ENCODE data around the gene METTL2B.
A peak's percentile ranks its signal among the peaks of the same experiment; 100 is the strongest.

Gene METTL2B, protein sequence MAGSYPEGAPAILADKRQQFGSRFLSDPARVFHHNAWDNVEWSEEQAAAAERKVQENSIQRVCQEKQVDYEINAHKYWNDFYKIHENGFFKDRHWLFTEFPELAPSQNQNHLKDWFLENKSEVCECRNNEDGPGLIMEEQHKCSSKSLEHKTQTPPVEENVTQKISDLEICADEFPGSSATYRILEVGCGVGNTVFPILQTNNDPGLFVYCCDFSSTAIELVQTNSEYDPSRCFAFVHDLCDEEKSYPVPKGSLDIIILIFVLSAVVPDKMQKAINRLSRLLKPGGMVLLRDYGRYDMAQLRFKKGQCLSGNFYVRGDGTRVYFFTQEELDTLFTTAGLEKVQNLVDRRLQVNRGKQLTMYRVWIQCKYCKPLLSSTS

DNA sequence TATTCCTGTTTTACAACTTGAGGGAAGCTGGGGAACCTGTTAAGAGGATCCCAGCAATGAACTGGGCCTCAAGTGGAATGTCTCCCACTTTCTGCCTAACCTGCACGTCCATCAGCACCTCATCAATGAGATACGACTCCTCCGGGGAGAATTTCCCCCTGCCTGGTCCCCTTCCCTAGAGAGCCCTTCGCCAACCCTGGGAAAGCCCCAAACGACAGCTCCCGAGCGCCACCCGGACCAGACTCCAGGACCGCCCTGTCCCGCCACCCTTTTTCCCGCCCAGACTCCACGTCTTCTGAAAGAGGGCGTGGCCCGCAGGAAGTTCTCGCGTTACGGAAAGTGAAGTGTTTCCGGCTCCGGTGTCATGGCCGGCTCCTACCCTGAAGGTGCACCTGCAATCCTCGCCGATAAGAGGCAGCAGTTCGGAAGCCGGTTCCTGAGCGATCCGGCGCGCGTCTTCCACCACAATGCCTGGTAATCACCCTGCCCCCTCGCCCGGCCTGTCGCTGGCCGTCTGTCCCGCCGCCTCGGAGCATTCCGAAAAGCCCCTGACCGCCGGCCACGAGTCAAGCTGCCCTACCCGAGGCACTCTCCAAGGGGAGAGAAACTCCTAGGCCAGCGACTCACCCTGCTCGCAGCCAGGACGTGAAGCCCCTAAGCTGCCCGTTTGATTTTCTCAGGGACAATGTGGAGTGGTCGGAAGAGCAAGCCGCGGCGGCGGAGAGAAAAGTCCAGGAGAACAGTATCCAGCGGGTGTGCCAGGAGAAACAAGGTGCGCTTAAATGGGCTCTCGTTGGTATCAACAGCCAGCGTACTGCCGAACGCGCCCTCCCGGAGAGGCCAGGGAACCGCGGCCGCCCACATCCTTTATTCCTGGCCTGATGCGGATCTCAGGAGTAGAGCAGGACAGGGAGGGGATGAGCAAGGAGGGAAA, at the start of gene METTL2B:
METTL2B (plus strand) TSS at position 347 of the 934 bp plus-strand sequence; CDS start at position 365, 18 bp downstream.
- peak; percentile 95 for DNase-seq (ENCODE audit: low spot score)

DNA sequence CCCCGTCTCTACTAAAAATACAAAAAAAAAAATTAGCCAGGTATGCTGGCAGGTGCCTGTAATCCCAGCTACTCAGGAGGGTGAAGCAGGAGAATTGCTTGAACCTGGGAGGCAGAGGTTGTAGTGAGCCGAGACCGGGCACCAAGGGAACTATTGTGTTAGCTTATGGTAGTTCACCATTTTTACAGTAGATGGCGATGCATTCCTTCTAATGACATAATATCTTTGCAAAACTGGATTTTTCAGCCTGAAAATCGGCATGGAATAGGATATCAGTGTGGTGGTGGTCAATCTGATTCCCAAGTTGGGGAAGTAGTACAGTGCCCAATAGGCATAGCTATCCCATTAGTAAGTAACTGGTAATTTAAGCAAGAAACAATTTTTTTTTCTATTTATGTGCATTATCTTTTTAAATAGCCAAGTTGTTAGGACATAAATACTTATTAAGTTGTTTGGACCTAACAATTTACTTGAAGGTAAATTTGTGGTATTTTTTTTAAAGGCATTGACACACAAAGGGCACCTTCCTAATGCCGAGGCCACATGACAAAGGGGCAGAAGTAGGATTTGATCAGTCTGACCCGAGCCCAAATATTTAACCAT, 49.2 kb upstream of the METTL2B start:
- DNase-seq (ENCODE audit: low spot score), result peak; percentile 77

DNA sequence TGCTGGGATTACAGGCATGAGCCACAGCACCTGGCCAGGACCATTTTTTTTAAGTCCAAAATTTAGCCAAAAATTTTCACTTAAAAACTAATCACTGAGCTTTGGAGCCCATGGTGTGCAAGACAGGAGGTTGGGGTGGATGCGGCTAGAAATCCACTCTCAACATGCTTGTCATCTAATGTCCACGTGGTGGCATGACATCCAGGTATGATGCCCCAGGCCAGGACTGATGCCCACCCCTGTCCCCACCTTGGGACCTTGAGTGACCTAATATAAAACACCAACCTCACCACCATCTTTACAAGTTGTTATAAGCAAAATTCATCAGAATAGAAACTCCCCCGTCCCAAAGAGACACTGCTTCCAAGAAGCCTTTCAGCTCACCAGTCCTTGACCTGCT, 46.3 kb upstream of the METTL2B start:
- no peak for DNase-seq (ENCODE audit: low spot score)

DNA sequence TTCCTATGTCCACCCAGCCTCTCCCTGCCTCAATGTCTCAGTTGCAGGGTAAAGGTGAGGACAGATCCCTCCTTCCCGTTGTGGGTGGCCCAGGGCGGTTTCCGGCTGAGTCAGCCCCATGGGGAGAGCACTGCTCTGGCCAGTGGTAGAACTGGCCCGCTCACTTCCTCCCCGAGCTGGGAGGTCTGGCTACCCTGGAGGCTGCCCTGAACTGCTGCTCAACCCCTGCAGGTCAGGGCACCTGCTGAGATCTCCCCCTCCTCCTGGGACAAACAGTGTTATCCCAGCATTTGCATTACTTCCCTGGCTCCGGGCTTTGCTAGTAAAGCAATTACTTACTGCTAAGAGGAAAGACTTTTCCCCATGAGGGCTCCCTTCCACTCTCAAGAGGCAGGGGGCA, 45.3 kb upstream of the METTL2B start:
- DNase-seq (ENCODE audit: low spot score), result no peak

DNA sequence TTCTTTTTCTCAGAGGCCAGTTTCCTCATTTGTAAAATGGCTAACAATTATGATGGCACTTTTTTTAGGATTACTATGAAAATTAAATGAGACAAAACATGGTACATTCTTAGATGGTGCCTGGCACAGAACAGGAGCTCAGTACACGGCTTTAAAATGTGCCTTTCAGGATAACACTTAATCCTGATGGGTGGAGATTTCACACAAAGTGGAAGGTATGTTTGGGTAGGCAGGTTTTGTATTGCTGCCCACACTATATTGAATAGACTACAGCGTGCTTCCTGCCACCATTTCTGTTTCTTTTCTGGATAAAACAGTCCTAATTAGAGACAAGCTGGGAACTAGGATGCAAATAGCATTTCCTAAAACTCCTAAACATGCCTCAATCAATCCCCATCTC, 44.8 kb upstream of the METTL2B start:
- DNase-seq (ENCODE audit: low spot score), result no peak

DNA sequence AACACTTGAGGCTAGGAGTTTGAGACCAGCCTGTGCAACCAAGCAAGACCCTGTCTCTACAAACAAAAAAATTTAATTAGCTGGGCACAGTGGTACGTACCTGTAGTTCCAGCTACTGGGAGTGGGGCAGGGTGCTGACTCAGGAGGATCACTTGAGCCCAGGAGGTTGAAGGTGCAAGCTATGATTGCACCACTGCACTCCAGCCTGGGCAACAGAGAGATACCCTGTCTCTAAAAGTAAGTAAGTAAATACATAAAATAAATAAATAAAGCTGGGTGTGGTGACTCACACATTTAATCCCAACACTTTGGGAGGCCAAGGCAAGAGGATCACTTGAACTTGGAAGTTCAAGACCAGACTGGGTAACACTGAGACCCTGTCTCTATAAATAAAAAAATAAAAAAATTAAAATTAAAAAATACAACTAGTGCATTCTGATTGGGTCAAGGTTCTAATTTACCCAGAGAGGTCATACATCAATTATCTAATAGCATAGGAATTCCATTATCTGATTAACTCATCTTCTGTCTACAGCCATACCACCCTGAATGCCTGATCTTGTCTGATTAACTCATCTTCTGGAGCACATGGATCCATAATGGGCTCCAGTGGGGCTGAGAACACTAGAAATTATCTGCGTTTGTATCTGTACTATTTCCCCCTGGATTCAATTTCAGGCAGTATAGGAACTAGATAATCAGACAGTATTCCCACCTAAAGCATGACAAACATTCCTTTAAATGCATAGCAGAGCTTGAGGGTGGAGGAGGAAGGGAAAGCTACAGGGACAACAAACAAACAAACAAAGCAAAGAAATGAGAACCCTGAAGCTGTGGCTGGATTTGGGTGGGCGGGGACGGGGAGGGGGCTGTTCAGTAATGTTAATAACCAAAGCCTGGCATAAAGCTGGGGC, 41.9 kb upstream of the METTL2B start:
- DNase-seq (ENCODE audit: low spot score), result no peak

DNA sequence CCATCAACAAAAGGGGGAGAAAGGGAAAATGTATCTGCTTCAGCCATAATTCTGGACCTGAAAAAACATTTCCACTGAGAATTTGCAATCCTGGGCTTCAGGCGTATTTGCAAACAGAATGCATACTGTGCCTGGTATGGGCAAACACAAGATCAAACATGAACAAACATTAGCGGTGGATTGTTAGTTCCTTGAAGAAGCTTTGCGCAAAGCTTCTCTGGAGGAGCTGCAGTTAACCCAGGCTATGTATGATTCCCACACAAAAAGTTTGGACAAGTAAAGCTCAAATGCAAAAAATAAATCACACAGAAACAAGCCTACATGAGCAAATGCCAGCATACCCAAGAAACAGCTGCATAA, 41.2 kb upstream of the METTL2B start:
- DNase-seq (ENCODE audit: low spot score), result no peak

DNA sequence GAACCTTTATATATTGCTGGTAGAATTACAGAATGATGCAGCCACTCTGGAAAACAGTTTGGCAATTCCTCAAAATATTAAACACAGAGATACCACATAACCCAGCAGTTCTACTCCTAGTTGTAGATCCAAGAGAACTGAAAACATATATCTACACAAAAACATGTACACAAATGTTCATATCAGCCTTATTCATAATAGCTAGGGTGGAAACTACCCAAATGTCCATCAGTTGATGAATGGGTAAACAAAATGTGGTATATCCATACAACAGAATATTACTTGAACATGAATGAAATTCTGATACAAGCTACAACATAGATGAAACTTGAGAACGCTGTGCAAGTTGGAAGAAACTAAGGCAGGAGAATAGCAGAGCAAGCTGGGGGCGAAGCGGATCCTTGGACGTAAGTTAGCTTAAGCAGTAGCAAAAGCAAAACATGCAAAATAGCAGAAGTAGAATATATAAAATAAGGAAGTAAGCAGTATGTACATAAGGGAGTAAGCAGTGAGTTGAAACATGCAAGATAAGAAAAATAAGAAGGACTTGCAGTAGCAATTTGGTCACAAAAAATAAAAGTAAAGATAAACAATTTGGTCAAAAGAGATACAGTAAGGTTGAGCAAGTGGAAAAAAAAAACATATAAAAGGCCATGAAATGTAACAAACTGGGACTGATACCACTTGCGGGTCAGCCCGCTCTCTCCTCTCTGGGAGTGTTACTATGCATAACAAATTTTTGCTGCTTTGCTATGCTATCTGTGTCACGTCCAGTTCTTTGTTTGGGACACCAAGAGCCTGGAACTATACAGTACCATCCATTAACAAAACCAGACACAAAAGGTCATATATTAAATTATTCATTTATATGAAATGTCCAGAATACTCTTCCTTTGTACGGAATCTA, 38.9 kb upstream of the METTL2B start:
- DNase-seq (ENCODE audit: low spot score), result no peak

DNA sequence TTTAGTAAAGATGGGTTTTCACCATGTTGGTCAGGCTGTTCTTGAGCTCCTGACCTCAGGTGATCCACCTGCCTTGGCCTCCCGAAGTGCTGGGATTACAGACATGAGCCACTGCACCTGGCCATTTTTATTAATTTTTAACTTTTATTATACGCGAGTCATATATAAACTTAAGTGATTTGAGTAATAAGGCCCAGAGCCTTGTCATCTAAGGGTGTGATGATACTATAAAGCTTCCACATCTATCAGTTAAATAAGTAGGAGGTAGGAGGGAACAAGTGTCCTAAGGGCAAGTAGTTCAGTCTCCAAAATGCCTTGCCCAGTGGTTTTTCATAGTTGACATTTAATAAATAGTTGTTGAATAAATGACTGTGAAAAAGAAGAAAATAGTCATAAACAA, 34.2 kb upstream of the METTL2B start:
- no peak for DNase-seq (ENCODE audit: low spot score)

DNA sequence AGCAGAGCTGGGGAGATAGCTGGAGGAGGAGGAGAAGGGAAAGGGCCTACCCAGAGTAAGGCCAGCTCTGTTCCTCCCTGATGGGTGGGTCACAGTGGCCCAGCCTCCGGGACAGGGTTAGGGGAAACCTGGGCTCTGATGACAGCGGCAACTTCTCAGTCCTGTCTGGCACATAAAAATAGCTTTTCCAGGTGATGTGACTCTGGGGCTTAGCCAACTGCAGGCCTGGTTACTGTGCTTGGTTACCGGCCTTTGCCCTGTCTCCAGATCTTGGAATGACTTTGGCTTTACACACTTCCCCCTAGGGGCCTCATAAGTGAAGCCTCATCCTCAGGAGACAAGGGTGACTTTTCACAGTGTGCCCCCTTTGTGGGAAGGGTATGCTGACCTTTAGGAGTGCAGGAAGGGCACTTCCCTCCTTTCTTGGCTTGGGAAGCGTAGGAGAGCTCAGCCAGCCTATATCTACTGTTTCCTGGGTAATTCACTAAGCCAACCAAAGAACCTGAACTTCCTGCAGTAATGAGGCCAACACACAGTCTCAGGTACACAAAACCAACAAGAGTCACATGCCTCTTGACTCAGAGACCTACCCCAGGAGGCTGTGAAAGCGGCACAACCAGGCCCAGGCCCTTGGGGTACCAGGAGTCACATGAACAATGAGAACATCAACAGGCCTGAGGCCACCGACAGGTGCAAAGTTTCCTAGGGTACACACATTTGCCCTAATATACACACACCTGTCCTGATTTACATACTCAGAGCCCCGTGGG, 32.5 kb upstream of the METTL2B start:
- no peak for DNase-seq (ENCODE audit: low spot score)

DNA sequence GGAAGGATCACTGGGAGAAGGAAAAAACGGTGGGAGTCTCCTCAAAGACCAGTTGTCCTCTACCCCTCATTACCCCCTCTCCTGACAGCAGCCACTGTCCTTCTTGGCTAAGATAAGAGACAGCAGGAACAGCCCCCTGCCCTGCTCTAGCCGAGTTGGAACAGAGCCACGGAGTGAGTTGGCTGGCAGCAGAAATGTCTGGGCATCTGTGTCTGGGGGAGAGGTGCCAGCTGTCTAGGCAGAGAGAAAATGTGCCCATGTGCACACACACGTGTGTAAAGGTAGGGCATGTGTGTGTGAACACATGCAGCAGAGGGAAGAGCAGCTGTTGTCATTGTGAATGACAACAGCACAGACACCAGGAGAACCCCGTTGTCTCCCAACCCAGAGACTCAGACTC, 30.2 kb upstream of the METTL2B start:
- no peak for DNase-seq (ENCODE audit: low spot score)

DNA sequence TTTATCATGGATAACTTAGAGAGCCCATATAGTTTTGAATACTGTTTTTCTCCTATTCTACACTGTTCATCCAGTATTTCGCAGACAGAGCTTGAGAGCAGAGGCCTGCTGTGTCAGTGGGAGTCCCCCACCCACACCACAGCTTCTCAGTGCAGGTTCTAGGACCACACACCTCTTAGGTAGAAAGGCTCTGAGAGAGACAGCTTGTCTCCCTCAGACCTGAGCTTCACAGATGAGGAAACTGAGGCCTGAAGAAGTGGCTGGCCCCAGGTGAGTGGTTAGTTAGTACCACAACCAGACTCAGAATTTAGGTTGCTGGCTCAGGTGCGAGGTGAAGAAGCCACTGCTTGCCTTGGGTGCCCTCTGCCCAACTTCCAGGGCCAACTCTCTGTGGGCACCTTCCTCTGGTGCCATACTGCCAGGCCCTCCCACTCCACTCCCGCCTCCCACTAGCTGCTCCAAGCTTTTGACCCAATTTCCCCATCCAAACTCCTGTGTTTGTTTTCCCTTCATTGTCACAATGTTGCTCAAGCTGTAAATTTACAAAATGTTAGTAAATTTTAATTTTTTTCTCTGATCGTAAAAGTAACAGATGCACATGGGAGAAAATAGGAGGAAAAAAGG, 28.5 kb upstream of the METTL2B start:
- DNase-seq (ENCODE audit: low spot score), result no peak

DNA sequence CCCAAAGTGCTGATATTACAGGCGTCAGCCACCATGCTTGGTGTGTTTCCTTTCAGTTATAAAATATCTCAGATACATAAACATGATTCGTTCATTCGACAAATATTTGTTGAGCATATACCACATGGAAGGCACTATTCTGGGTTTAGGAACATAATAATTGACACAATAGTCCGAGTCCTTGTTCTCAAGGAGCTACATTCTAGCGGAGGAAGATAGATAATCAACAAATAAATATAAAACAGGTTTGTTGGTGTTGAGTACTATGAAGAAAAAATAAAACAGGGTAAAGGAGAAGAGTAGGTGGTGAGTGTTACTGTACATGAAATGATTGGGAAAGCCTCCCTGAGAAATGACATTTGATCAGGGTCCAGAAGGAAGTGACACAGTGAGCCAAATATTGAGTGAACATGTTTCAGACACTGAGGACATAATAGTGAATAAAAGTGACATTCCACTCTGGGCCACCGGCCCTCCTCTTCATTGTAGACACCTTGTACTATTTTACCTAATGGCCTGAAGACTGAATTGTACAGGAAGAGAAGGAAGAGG, 27.7 kb upstream of the METTL2B start:
- no peak for DNase-seq (ENCODE audit: low spot score)

DNA sequence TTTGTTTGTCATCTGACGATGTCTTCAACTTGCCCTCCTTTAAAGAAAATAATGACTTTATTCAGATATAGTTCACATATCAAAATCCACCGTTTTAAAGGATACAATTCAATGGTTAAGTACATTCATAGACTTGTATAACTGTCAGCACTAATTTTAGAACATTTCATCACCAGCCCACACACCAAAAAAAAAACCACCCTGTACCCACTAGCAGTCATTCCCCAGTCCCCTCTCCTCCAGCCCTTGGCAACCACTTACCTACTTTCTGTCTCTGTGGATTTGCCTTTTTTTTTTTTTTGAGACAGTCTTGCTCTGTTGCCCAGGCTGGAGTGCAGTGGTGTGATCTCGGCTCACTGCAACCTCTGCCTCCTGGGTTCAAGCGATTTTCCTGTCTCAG, 26.1 kb upstream of the METTL2B start:
- DNase-seq (ENCODE audit: low spot score), result no peak

DNA sequence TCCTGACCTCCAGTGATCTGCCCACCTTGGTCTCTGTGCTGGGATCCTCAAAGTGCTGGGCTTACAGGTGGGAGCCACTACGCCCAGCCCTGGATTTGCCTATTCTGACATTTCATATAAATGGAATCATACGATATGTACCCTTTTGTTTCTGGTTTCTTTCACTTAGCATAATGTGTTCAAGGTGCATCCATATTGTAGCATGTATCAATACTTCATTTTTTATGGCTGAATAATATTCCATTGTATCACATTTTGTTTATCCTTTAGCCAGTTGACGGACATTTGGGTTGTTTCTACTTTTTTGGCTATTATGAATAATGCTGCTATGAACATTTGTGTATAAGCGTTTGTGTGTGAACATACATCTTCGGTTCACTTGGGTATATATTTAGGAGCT, 25.6 kb upstream of the METTL2B start:
- no peak for DNase-seq (ENCODE audit: low spot score)

DNA sequence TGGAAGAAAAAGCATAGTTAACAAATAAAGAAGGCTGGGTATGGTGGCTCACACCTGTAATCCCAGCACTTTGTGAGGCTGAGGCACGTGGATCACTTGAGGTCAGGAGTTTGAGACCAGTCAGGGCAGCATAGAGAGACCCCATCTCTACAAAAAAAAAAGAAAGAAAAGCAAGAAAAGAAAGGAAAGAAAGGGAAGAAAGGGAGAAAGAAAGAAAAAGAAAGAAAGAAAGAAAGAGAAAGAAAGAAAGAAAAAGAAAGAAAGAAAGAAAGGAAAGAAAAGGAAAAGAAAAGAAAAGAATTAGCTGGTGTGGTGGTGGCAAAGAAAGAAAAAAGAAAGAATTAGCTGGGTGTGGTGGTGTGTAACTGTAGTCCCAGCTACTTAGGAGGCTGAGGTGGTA, 24.0 kb upstream of the METTL2B start:
- no peak for DNase-seq (ENCODE audit: low spot score)

DNA sequence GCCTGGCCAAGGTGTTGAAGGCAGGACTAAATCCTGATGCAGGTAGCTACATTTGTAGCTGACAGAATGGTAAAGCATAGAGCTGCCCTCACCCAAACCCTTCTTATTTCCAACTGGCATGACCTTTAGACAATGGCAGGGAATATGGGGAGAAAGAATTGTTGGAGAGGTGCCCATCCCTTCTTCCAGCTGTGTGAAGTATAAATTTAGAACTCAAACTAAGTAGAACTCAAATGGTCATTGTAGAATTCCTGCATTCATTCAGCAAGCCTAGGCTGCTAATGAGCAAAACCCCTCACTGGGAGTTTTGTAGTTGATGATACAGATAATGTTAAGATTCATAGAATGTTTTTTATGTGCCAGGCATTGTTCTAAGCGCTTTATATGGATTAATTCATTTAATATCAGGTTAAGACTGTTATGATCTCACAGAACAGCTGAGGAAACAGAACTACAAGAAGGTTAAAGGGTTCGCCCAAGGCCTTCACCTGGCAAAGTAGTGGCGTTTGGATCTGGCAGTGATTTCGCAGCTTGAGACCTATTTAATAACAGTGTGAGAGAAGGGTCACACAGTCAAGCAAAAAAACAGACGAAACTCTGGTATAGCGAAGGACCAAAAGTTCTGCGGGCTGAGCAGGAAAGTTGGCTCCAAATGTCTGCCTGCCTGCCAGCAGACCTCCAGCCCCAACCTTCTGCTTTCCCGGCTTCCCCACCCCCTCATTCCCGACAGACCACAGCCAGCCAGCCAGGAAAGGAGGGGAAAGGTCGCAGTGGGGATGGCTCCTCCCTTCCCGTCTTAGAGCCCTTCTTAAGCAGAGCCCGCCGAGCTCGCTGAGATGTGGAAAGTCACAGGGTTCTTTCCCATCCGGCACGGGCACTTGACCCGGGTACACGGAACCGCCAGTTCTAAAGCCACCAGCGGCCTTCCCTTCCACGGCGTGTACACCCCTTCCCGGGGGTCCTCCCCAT, 22.4 kb upstream of the METTL2B start:
- DNase-seq (ENCODE audit: low spot score), result peak; percentile 76

Measured in Ammon's horn (tissue), 1 donor.